NCI-H2081 treated with DMSO at 0.1 percent for 48 hours (cell line): ENCODE results near the gene MFAP2.
"Not testable (repeated sequence)": the region's sequence is repeated elsewhere in the genome, so short reads cannot be mapped to it uniquely, and the experiment has no call there.

Source experiments
- DNase-seq: peaks from one replicate; lab custom pipeline; 2025; lab: John Stamatoyannopoulos, UW

MFAP2 gene

GRCh38 chr1:16961297-16962133 is 18.9 kb downstream of the MFAP2 start:
- no peak for DNase-seq

- no peak for DNase-seq
Observed at GRCh38 chr1:16960560-16961296, 19.7 kb downstream of the MFAP2 start.

GRCh38 chr1:16958475-16958874 is 21.9 kb downstream of the MFAP2 start:
- DNase-seq = no peak

GRCh38 chr1:16957731-16958130 is 22.7 kb downstream of the MFAP2 start:
- DNase-seq = no peak

GRCh38 chr1:16956775-16957174 is 23.6 kb downstream of the MFAP2 start:
- no peak for DNase-seq

DNA sequence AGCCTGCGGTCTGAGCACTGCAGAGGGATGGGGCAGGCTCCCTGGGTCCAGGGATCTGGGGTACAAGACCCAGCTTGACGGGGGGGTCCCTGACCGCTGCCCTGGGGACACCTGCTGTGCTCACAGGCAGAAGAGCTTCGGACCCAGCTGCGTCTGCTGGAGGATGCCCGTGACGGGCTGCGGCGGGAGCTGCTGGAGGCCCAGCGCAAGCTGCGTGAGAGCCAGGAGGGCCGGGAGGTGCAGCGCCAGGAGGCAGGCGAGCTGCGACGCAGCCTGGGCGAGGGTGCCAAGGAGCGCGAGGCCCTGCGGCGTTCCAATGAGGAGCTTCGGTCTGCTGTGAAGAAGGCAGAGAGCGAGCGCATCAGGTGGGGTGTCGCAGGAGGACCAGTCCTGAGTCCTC is 25.2 kb downstream of the MFAP2 start:
- no peak for DNase-seq

DNA sequence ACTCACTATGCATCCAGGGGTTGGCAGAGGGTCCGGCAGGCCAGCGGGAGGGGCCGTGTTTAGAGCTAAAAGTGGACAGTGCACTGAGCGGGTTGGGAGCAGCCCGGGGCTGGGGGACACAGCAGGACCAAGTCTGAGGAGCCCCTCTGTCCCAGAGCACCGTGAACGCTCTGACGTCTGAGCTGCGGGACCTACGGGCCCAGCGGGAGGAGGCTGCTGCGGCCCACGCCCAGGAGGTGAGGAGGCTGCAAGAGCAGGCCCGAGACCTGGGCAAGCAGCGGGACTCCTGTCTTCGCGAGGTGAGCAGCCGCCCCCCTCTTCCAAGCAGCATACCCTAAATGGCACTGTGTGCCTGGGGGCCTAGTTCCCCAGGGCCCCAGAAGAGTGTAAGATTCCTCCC is 25.8 kb downstream of the MFAP2 start:
- DNase-seq = no peak

DNA sequence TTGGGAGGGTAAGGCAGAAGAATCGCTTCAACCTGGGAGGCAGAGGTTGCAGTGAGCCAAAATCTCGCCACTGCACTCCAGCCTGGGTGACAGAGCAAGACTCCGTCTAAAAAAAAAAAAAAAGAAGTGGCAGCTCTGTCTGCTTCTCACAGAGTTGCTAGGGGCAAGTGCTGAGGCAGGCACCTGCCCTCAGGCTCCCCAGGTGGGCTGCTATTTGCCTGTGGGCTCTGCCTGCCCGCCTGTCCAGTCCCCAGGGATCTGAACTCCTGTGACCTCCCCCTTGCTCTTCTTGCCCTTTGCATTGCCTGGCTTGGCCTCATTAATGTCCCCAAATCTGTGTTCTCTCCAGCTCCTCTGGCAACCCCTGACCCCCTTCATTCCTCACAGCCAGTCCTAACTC is 28.0 kb downstream of the MFAP2 start:
- DNase-seq = not testable (repeated sequence)

- DNase-seq = not testable (repeated sequence)
Observed at GRCh38 chr1:16949026-16949425, 31.4 kb downstream of the MFAP2 start.

DNA sequence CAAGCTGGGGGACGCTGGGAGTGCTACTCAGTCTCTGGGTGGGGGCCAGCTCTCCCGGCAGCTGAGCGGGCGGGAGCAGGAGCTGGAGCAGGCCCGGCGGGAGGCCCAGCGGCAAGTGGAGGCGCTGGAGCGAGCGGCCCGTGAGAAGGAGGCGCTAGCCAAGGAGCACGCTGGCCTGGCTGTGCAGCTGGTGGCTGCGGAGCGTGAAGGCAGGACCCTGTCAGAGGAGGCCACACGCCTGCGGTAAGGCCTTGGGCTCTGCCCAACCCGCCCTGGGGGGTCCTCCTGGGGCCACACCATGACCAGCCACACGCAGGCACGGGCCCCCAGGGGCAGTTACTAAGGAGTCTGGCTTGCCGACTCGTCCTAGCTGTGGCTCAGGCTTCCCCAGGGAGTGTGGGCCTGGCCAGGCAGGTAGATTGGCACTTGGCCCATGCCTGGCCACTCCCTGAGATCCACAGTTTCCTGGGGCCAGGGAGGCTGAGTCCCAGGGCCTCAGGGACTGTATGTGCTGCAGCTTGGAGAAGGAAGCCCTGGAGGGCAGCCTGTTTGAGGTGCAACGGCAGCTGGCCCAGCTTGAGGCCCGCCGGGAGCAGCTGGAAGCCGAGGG is 32.0 kb downstream of the MFAP2 start:
- not testable (repeated sequence) for DNase-seq

DNA sequence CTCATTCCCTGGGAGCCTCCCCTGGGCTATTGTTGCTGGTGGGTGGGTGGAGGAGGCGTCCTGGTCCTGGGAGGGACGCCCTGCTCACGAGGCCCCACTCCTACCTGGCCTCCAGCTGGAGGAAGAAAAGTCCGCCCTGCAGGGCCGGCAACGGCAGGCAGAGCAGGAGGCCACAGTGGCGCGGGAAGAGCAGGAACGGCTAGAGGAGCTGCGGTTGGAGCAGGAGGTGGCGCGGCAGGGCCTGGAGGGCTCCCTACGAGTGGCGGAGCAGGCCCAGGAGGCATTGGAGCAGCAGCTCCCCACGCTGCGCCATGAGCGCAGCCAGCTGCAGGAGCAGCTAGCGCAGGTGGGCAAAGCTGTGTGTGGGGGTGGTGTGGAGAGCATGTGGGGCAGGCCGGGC is 33.8 kb downstream of the MFAP2 start:
- DNase-seq = no peak

DNA sequence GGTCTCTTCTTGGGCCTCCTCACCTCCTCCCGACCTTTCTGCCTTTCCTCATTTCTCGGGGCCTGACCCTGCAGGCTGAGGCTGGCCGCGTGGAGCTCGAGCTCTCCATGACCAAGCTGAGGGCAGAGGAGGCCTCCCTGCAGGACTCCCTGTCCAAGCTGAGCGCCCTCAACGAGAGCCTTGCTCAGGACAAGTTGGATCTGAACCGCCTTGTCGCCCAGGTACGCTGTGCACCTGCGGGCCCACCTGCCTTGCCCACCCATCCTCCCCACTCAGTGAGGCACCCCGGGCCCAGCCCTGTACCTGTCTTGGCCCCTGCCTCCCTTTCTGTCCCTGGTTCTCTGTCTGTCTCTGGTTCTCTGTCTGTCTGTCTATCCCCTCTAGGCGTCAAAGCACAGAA is 34.2 kb downstream of the MFAP2 start:
- DNase-seq = not testable (repeated sequence)

DNA sequence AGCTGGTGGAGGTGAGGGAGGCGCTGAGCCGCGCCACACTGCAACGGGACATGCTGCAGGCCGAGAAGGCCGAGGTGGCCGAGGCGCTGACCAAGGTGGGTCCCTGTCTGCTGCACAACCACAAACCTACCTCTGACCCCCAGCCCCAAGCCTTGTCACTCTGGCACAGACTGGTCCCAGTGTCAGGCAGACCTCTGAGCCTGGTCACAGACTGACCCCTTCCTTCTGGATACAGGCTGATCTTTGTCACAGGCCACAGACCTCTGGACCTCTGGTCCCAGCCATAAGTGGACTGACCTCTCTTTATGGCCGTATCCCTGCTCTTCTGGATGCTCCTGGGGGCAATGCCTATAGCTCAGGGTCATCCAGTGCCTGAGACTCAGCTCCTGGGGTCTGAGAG is 34.9 kb downstream of the MFAP2 start:
- not testable (repeated sequence) for DNase-seq

DNA sequence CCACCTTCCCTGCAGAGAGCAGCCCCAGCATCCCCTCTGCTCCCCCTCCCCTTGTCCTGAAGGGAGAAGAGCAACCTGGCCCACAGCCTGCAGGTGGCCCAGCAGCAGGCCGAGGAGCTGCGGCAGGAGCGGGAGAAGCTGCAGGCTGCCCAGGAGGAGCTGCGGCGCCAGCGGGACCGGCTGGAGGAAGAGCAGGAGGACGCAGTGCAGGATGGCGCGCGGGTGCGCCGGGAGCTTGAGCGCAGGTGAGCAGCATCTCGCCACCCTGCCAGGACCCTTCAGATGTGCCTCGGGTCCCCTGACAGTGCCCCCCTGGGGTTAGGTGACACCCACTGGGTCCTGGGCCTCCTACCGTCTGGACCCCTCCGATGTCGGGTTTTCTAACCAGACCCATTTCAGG is 36.4 kb downstream of the MFAP2 start:
- no peak for DNase-seq

DNA sequence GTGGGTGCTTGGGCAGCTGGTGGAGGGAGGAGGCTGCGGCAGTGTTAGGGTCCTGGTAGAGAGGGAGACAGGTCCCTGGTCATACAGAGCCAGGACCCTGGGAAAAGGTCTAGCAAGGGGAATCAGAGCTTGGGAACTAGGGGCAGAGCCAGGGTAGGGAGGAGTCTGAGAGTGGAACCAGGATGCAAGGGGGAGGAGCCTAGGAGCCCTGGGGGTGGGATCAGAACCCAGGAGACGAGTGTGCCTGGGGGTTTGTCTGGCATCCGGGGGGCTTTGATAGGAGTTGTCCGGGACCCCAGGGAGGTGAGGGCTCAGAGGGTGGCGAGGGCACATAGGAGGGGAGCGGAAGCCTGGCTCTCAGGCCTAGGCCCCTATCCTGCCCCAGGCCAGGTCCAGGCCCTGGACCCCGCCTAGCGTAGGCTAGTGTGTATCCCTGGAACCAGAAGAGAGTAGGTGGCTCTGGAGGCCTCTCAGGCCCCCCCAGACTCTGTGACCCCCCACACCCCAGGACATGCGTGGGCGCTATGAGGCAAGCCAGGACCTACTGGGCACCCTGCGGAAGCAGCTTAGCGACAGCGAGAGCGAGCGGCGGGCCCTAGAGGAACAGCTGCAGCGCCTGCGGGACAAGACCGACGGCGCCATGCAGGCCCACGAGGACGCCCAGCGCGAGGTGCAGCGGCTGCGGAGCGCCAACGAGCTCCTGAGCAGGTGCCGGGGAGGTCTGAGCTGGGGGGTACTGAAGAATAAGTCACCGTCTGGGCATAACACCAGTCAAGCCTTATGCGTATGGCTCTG is 40.8 kb downstream of the MFAP2 start:
- DNase-seq = not testable (repeated sequence)

- DNase-seq = no peak
Observed at GRCh38 chr1:16938351-16939321, 41.8 kb downstream of the MFAP2 start.

DNA sequence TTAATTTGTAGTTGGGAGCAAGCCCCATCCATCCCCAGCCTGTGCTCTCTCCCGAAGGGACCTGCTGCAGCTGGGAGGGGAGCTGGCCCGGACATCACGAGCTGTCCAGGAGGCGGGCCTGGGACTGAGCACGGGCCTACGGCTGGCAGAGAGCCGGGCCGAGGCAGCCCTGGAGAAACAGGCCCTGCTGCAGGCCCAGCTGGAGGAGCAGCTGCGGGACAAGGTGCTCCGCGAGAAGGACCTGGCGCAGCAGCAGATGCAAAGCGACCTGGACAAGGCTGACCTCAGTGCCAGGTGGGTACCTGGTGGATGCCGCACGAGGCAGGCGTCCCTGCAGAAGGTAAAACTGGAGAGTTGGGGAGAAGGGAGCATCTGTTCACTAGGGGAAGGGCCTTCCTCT is 43.8 kb downstream of the MFAP2 start:
- not testable (repeated sequence) for DNase-seq

GRCh38 chr1:16933945-16934344 is 46.5 kb downstream of the MFAP2 start:
- DNase-seq = not testable (repeated sequence)

GRCh38 chr1:16931206-16931934 is 49.0 kb downstream of the MFAP2 start:
- DNase-seq = not testable (repeated sequence)
